Measurements from ENCODE around the gene AP3M1.

Gene AP3M1

GRCh38 chr10:74084955-74085354 is 65.7 kb downstream of the AP3M1 start:
- H3K27ac ChIP-seq (ENCODE audit: low read depth, low read length): no peak overlapping the region
- H3K9me3 ChIP-seq (ENCODE audit: control insufficient read depth in 1 of 2, low read length in 2 of 2): no peaks in the 10 kb centered on the region
- H3K36me3 ChIP-seq (ENCODE audit: control insufficient read depth in 1 of 2, insufficient read depth in 2 of 2, low read length in 2 of 2): peaks cover 5 to 21% of the 10 kb centered on the region in 2 donors
- peaks cover 4 to 12% of the 10 kb centered on the region in 2 donors for H3K4me1 ChIP-seq (ENCODE audit: control insufficient read depth in 1 of 2, insufficient read depth in 2 of 2, low read length in 2 of 2)
- no peaks in the 10 kb centered on the region for H3K27me3 ChIP-seq (ENCODE audit: control insufficient read depth in 1 of 2, insufficient read depth in 2 of 2, low read length in 2 of 2)
- no peak overlapping the region for H3K4me3 ChIP-seq (ENCODE audit: low read depth in 1 of 2, low read length in 2 of 2)
- H3K9ac ChIP-seq (ENCODE audit: low read depth in 1 of 2, low read length in 2 of 2): no peak overlapping the region

DNA sequence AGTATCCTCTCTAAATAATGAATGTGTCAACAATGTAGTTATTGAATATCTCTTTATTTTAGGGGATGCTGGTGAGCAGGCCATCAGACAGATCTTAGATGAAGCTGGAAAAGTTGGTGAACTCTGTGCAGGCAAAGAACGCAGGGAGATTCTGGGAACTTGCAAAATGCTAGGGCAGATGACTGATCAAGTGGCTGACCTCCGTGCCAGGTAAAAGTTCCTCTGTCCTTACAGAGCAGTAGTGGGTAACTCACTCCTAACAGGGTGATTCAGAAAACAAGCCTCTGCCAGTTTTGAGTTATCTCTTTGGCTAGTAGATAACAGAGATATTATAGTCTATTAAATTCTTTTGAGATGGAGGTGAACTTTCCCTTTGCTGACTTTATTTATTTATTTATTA is 67.3 kb downstream of the AP3M1 start:
- H3K4me1 ChIP-seq (ENCODE audit: control insufficient read depth in 1 of 2, insufficient read depth in 2 of 2, low read length in 2 of 2): peaks cover 4 to 21% of the 10 kb centered on the region in 2 donors

GRCh38 chr10:74081941-74082718 is 68.5 kb downstream of the AP3M1 start:
- Histone ChIP-seq H3K27me3 (ENCODE audit: control insufficient read depth in 1 of 2, insufficient read depth in 2 of 2, low read length in 2 of 2) (no peaks in the 10 kb centered on the region), H3K4me1 (ENCODE audit: control insufficient read depth in 1 of 2, insufficient read depth in 2 of 2, low read length in 2 of 2) (peaks cover 8 to 25% of the 10 kb centered on the region in 2 donors), H3K9me3 (ENCODE audit: control insufficient read depth in 1 of 2, low read length in 2 of 2) (no peaks in the 10 kb centered on the region), H3K27ac (ENCODE audit: low read depth, low read length) (no peak overlapping the region), H3K9ac (ENCODE audit: low read depth in 1 of 2, low read length in 2 of 2) (no peak overlapping the region), H3K4me3 (ENCODE audit: low read depth in 1 of 2, low read length in 2 of 2) (no peak overlapping the region), H3K36me3 (ENCODE audit: control insufficient read depth in 1 of 2, insufficient read depth in 2 of 2, low read length in 2 of 2) (peaks cover 3 to 11% of the 10 kb centered on the region in 2 donors)

More for the DNA sequence above, 67.3 kb downstream of the AP3M1 start:
- Histone ChIP-seq H3K36me3 (ENCODE audit: control insufficient read depth in 1 of 2, insufficient read depth in 2 of 2, low read length in 2 of 2) (peaks cover 3 to 11% of the 10 kb centered on the region in 2 donors), H3K4me3 (ENCODE audit: low read depth in 1 of 2, low read length in 2 of 2) (no peak overlapping the region), H3K9me3 (ENCODE audit: control insufficient read depth in 1 of 2, low read length in 2 of 2) (no peaks in the 10 kb centered on the region), H3K27ac (ENCODE audit: low read depth, low read length) (no peak overlapping the region), H3K27me3 (ENCODE audit: control insufficient read depth in 1 of 2, insufficient read depth in 2 of 2, low read length in 2 of 2) (no peaks in the 10 kb centered on the region), H3K9ac (ENCODE audit: low read depth in 1 of 2, low read length in 2 of 2) (no peak overlapping the region)

GRCh38 chr10:74081192-74081803 is 69.3 kb downstream of the AP3M1 start:
- no peak overlapping the region for H3K4me3 ChIP-seq (ENCODE audit: low read depth in 1 of 2, low read length in 2 of 2)
- peaks cover 3 to 10% of the 10 kb centered on the region in 2 donors for H3K36me3 ChIP-seq (ENCODE audit: control insufficient read depth in 1 of 2, insufficient read depth in 2 of 2, low read length in 2 of 2)
- peaks cover 8 to 25% of the 10 kb centered on the region in 2 donors for H3K4me1 ChIP-seq (ENCODE audit: control insufficient read depth in 1 of 2, insufficient read depth in 2 of 2, low read length in 2 of 2)
- no peaks in the 10 kb centered on the region for H3K27me3 ChIP-seq (ENCODE audit: control insufficient read depth in 1 of 2, insufficient read depth in 2 of 2, low read length in 2 of 2)
- H3K9ac ChIP-seq (ENCODE audit: low read depth in 1 of 2, low read length in 2 of 2): no peak overlapping the region
- H3K27ac ChIP-seq (ENCODE audit: low read depth, low read length): no peak overlapping the region
- no peaks in the 10 kb centered on the region for H3K9me3 ChIP-seq (ENCODE audit: control insufficient read depth in 1 of 2, low read length in 2 of 2)

DNA sequence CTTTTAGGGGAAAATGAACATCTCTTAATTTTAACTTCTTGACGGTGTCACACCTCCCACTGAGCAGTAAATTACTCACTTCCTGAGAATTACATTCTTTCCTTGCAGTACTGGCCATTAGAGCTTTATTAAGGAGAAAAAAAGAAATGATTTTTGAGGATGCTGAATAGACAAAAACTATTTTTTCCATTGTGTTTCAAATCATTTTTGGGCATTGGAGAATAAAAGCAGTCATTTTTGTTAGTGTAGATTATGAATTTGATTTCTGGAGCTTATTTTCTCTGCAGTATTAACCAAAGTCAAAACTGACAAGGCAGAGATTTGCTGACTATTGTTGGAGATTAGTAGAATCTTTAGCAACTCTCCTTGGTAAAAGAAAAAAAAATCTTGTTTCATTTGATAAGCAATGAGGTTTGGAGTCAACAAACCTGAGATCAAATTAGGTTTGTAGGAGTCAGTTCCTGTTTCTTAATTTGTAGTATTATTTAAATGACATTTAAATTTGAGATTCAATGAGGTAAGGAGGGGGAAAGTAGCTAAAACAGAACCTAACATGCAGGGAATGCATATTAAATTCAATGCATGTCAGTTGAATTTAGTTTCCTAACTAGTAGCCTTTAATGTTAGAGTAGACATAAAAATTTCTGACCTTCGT is 70.6 kb downstream of the AP3M1 start:
- Histone ChIP-seq H3K4me1 (ENCODE audit: control insufficient read depth in 1 of 2, insufficient read depth in 2 of 2, low read length in 2 of 2) (peaks cover 8 to 25% of the 10 kb centered on the region in 2 donors), H3K27me3 (ENCODE audit: control insufficient read depth in 1 of 2, insufficient read depth in 2 of 2, low read length in 2 of 2) (no peaks in the 10 kb centered on the region), H3K36me3 (ENCODE audit: control insufficient read depth in 1 of 2, insufficient read depth in 2 of 2, low read length in 2 of 2) (peaks cover 3 to 5% of the 10 kb centered on the region in 2 donors), H3K9me3 (ENCODE audit: control insufficient read depth in 1 of 2, low read length in 2 of 2) (no peaks in the 10 kb centered on the region), H3K27ac (ENCODE audit: low read depth, low read length) (no peak overlapping the region), H3K9ac (ENCODE audit: low read depth in 1 of 2, low read length in 2 of 2) (no peak overlapping the region), H3K4me3 (ENCODE audit: low read depth in 1 of 2, low read length in 2 of 2) (no peak overlapping the region)

- Histone ChIP-seq H3K4me1 (ENCODE audit: control insufficient read depth in 1 of 2, insufficient read depth in 2 of 2, low read length in 2 of 2) (peaks cover 8 to 25% of the 10 kb centered on the region in 2 donors), H3K27me3 (ENCODE audit: control insufficient read depth in 1 of 2, insufficient read depth in 2 of 2, low read length in 2 of 2) (no peaks in the 10 kb centered on the region), H3K36me3 (ENCODE audit: control insufficient read depth in 1 of 2, insufficient read depth in 2 of 2, low read length in 2 of 2) (peaks cover 4 to 6% of the 10 kb centered on the region in 2 donors), H3K9ac (ENCODE audit: low read depth in 1 of 2, low read length in 2 of 2) (no peak overlapping the region), H3K27ac (ENCODE audit: low read depth, low read length) (no peak overlapping the region), H3K9me3 (ENCODE audit: control insufficient read depth in 1 of 2, low read length in 2 of 2) (no peaks in the 10 kb centered on the region), H3K4me3 (ENCODE audit: low read depth in 1 of 2, low read length in 2 of 2) (no peak overlapping the region)
These were observed 71.3 kb downstream of the AP3M1 start for GRCh38 chr10:74079028-74079935.

GRCh38 chr10:74078037-74078436 is 72.6 kb downstream of the AP3M1 start:
- peaks cover 8 to 13% of the 10 kb centered on the region in 2 donors for H3K36me3 ChIP-seq (ENCODE audit: control insufficient read depth in 1 of 2, insufficient read depth in 2 of 2, low read length in 2 of 2)
- H3K4me3 ChIP-seq (ENCODE audit: low read depth in 1 of 2, low read length in 2 of 2): no peak overlapping the region
- H3K9me3 ChIP-seq (ENCODE audit: control insufficient read depth in 1 of 2, low read length in 2 of 2): no peaks in the 10 kb centered on the region
- H3K4me1 ChIP-seq (ENCODE audit: control insufficient read depth in 1 of 2, insufficient read depth in 2 of 2, low read length in 2 of 2): peaks cover 8 to 21% of the 10 kb centered on the region in 2 donors
- H3K27me3 ChIP-seq (ENCODE audit: control insufficient read depth in 1 of 2, insufficient read depth in 2 of 2, low read length in 2 of 2): no peaks in the 10 kb centered on the region
- no peak overlapping the region for H3K9ac ChIP-seq (ENCODE audit: low read depth in 1 of 2, low read length in 2 of 2)
- no peak overlapping the region for H3K27ac ChIP-seq (ENCODE audit: low read depth, low read length)

- no peaks in the 10 kb centered on the region for H3K9me3 ChIP-seq (ENCODE audit: control insufficient read depth in 1 of 2, low read length in 2 of 2)
- H3K27ac ChIP-seq (ENCODE audit: low read depth, low read length): no peak overlapping the region
- H3K27me3 ChIP-seq (ENCODE audit: control insufficient read depth in 1 of 2, insufficient read depth in 2 of 2, low read length in 2 of 2): no peaks in the 10 kb centered on the region
- peaks cover 7 to 19% of the 10 kb centered on the region in 2 donors for H3K36me3 ChIP-seq (ENCODE audit: control insufficient read depth in 1 of 2, insufficient read depth in 2 of 2, low read length in 2 of 2)
- no peak overlapping the region for H3K9ac ChIP-seq (ENCODE audit: low read depth in 1 of 2, low read length in 2 of 2)
- no peak overlapping the region for H3K4me3 ChIP-seq (ENCODE audit: low read depth in 1 of 2, low read length in 2 of 2)
- peaks cover 8 to 20% of the 10 kb centered on the region in 2 donors for H3K4me1 ChIP-seq (ENCODE audit: control insufficient read depth in 1 of 2, insufficient read depth in 2 of 2, low read length in 2 of 2)
These were observed 73.2 kb downstream of the AP3M1 start for GRCh38 chr10:74077416-74077815.

- no peaks in the 10 kb centered on the region for H3K9me3 ChIP-seq (ENCODE audit: control insufficient read depth in 1 of 2, low read length in 2 of 2)
- no peaks in the 10 kb centered on the region for H3K27me3 ChIP-seq (ENCODE audit: control insufficient read depth in 1 of 2, insufficient read depth in 2 of 2, low read length in 2 of 2)
- H3K9ac ChIP-seq (ENCODE audit: low read depth in 1 of 2, low read length in 2 of 2): no peak overlapping the region
- no peak overlapping the region for H3K27ac ChIP-seq (ENCODE audit: low read depth, low read length)
- no peak overlapping the region for H3K4me3 ChIP-seq (ENCODE audit: low read depth in 1 of 2, low read length in 2 of 2)
- H3K4me1 ChIP-seq (ENCODE audit: control insufficient read depth in 1 of 2, insufficient read depth in 2 of 2, low read length in 2 of 2): peaks cover 8 to 20% of the 10 kb centered on the region in 2 donors
- peaks cover 7 to 19% of the 10 kb centered on the region in 2 donors for H3K36me3 ChIP-seq (ENCODE audit: control insufficient read depth in 1 of 2, insufficient read depth in 2 of 2, low read length in 2 of 2)
These were observed 73.7 kb downstream of the AP3M1 start for GRCh38 chr10:74076961-74077360.
